Gastroesophageal sphincter (tissue), 3 donors: ENCODE results near the gene RECK.

ENCODE experiments used
- EP300 ChIP-seq: sonication (generic); formaldehyde crosslinking; IDR thresholded peaks from one replicate; pipeline ENCODE4 v1.6.1; 2017; ENCODE audit warnings: antibody characterized with exemption, mild to moderate bottlenecking
- POLR2A ChIP-seq, 2 donors: fragments of 450-650 bp; IDR thresholded peaks; one replicate each; pipeline ENCODE4 v1.6.1; 2017; ENCODE audit warnings: antibody characterized with exemption in 2 of 2, mild to moderate bottlenecking in 2 of 2, moderate library complexity in 1 of 2
- POLR2AphosphoS5 ChIP-seq: sonication (generic); formaldehyde crosslinking; IDR thresholded peaks from one replicate; pipeline ENCODE4 v1.6.1; 2017; ENCODE audit warnings: antibody characterized with exemption
- TF ChIP-seq, protein P1 (sequence below), 4 experiments: fragments of 200-600 bp in 2 of 4; fragments of 450-650 bp in 2 of 4; sonication (generic) in 1 of 4; IDR thresholded peaks; one replicate each; pipeline ENCODE4 v1.5.1; 2017 to 2019; ENCODE audit warnings: antibody characterized with exemption in 4 of 4, mild to moderate bottlenecking in 2 of 4, moderate library complexity in 2 of 4

DNA sequence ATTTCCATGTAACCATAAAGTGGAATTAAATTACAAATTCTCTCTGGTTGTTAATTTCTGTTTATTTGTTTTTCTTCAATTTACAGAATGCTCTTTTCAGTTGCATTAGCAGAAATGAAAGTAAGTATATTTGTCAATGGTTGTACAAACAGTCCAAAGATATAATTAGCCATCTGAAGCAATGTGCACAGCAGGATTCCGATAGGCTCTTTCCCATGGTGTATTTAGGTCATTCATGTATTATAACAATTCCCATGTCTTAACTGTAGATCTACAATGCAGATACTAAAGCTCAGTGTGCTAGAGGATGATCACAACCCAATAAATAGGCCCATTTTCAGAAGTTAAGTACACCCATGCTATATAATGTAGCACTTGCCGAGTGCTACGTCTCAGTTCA, 43.8 kb downstream of the RECK start:
- no peak for TF ChIP-seq EP300
- TF ChIP-seq, protein P1, sequence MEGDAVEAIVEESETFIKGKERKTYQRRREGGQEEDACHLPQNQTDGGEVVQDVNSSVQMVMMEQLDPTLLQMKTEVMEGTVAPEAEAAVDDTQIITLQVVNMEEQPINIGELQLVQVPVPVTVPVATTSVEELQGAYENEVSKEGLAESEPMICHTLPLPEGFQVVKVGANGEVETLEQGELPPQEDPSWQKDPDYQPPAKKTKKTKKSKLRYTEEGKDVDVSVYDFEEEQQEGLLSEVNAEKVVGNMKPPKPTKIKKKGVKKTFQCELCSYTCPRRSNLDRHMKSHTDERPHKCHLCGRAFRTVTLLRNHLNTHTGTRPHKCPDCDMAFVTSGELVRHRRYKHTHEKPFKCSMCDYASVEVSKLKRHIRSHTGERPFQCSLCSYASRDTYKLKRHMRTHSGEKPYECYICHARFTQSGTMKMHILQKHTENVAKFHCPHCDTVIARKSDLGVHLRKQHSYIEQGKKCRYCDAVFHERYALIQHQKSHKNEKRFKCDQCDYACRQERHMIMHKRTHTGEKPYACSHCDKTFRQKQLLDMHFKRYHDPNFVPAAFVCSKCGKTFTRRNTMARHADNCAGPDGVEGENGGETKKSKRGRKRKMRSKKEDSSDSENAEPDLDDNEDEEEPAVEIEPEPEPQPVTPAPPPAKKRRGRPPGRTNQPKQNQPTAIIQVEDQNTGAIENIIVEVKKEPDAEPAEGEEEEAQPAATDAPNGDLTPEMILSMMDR (IDR thresholded peaks at IDR 0.05) = no peak
- TF ChIP-seq POLR2AphosphoS5 = no peak
- no peak for TF ChIP-seq POLR2A (IDR thresholded peaks at IDR 0.05)
